ENCODE measurements around the gene UTS2B. TPM values are rescaled to one million over a fixed set of nuclear protein-coding genes. Genes with fewer than 3 reads are reported as not detected.
"Not testable (repeated sequence)": the region's sequence is repeated elsewhere in the genome, so short reads cannot be mapped to it uniquely, and the experiment has no call there.

Gene UTS2B
- total RNA-seq, 1 experiment from 2014 or later = 0.57 TPM

DNA sequence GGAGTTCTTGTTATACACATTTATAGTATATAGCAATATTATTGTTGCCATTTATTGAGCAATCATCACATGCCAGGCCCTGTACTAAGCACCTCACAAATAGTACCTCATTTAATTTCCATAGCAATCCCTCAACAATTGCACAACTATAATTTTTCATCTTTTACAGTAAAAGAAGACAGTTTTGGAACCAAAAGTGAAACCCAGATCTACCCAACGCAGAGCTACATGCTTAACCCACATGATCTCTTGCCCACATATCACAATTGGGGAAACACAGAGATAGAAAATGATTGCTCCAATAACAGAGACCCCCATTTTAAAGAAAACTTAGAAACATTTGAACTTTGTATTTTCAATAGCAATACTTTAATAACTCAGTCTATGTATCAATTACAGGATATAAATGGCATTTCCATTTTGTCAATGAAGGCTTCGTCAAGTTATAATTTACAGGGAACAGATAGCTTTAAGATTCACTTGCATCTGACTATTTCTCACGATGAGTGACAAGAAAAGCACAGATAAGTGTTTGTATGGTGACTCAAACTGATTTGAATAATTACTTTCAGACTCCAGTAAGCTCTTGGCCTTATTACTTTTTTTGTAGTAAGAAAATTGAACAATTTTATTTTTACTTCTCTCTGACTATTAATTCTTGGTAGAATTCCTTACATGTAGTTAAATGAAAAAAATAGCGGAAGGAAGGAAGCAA, 39.9 kb downstream of the UTS2B start:
- no peak for DNase-seq (ENCODE audit: extremely low read depth, low read depth)

DNA sequence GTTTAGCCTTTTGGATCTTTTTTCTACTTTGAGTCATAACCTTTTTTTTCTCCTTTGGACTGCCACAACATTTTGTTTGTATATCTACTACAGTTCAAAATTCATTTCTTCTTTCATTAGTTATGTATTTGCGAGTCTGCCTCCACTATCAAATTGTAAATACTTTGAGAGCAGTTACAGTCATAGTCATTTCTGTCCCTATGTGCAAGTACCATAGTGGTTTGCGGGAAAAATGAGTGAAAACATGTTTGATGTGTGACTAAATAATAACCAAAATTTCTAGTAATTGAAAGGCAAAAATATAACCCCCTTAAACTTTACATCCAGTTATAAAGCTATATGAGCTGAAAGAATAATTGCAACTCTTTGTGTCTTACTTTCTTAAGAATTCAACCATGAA, 46.9 kb downstream of the UTS2B start:
- DNase-seq (ENCODE audit: extremely low read depth, low read depth) = no peak

GRCh38 chr3:191282251-191283185, 47.8 kb downstream of the UTS2B start:
- DNase-seq (ENCODE audit: extremely low read depth, low read depth) = no peak

DNA sequence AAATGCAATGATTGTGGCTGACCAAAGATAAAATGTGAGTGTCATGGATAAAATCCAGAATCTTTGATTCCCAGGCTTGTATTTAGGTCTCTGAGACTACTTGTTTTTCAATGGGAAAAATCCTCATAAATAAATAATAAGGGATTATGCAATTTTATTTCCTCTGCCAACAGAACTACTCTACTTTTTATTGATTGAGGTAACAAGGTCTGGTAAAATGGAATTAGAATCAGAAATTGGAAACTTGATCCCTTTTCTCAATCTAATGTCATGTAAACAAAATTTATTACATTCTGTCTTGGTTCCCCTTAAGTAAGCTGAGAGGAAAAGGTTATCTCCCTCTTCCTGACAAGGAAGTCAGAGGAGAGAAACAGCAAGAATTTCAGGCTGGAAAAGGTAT, 49.4 kb downstream of the UTS2B start:
- DNase-seq (ENCODE audit: extremely low read depth, low read depth) = no peak

DNA sequence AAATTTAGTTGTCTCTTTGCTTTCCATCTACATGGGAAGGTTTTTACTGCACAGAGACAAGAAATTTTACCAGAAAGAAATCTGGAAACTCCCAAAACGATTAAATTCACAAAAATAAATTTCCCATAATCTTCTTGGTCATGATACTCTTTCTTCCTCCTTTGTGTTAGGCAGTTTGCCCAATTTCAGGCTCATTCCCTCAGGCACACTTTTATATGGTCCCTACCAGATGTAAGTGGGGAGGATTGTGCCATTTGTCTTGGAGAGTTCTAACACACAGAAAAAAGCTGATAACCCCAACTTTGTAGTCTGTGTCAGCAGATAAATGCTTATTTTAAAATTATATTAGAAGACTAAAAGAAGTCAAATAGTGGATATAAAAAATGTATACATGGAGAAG, 50.2 kb downstream of the UTS2B start:
- DNase-seq (ENCODE audit: extremely low read depth, low read depth) = no peak

- no peak for DNase-seq (ENCODE audit: extremely low read depth, low read depth)
Measured at GRCh38 chr3:191275751-191276150, 54.6 kb downstream of the UTS2B start.

DNA sequence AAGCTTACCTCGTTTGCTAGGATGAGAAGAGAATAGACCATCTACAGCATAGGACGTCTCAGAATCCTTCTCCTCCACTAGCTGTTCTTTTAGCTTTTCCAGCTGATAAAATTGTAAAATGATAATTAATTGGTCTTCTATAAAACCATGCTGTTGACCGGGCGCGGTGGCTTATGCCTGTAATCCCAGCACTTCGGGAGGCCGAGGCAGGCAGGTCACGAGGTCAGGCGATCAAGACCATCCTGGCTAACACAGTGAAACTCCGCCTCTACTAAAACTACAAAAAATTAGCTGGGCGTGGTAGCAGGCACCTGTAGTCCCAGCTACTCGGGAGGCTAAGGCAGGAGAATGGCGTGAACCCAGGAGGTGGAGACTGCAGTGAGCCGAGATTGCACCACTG, 55.1 kb downstream of the UTS2B start:
- DNase-seq (ENCODE audit: extremely low read depth, low read depth) = not testable (repeated sequence)

DNA sequence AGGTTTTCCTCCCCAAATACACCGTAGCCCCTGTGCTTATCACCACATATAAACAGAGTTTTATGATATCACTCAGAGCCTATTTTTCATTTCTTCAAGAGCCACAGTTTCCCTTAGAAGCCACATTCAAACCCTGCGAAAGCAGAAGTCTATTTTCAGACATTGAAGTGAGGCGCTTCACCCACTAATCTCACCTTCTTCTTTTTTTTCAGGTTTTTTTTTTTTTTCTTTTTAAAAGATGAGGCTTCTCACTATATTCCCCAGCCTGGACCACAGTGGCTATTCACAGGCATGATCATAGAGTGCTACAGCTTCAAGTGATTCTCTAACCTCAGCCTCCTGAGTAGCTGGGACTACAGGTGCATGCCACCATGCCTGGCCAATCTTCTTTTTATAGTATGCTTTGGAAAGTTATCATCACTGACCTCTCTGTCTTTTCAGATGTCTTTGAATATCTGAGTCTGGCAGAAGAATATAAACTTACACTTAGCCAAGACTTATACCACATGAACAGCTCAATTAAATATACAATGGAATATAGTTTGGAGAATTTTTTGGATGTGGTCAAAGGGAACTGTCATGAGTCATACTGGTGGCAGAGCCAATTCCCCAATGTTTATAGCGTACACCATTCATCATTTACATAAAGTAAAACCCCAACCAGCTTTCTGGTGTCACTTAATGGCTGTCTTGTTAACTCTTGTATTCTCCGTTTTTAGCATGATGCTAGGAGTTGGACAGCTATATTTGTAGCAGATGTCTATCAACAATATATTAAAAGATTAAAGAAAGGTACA, 60.8 kb downstream of the UTS2B start:
- DNase-seq (ENCODE audit: extremely low read depth, low read depth) = no peak

- DNase-seq (ENCODE audit: extremely low read depth, low read depth) = no peak
Measured at GRCh38 chr3:191268737-191269136, 61.6 kb downstream of the UTS2B start.

DNA sequence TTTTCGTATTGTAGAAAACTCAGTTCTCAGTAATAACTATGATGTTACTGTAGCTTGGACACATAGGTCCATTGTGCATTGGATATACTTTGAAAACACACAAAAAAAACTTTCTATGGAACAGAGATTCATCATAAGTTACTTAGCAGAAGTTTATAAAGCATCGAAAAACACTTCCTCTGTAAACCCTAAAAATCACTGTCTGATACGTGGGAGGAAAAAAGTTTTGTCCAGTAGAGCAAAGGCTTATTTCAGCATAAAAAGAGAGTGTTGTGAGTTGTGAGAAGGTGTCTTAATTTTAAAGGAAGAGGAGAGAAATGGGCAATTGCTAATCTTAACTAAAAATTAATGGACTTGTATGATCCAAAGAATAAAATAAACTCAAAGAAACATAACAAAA, 66.5 kb downstream of the UTS2B start:
- DNase-seq (ENCODE audit: extremely low read depth, low read depth) = no peak

- DNase-seq (ENCODE audit: extremely low read depth, low read depth) = no peak
Measured at GRCh38 chr3:191263365-191263764, 67.0 kb downstream of the UTS2B start.

DNA sequence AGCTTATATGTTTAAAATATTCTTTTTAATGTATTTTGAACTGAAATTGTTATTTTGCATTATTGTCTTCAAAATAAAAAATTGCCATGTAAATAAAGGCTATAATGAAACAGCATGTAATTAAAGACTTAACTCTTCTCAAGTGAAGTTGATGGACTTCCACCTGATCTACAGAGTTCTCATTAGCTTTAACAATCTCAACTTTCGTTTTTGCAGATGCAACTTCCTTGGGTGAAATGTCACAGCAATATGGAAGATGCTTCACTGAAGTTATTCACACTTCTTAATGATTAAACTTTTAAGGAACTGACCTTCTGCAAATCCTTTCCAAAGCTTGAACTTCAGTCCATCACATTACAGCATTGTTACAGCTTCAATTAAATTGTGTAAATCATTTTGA, 67.7 kb downstream of the UTS2B start:
- no peak for DNase-seq (ENCODE audit: extremely low read depth, low read depth)

GRCh38 chr3:191261304-191261638, 69.1 kb downstream of the UTS2B start:
- no peak for DNase-seq (ENCODE audit: extremely low read depth, low read depth)

DNA sequence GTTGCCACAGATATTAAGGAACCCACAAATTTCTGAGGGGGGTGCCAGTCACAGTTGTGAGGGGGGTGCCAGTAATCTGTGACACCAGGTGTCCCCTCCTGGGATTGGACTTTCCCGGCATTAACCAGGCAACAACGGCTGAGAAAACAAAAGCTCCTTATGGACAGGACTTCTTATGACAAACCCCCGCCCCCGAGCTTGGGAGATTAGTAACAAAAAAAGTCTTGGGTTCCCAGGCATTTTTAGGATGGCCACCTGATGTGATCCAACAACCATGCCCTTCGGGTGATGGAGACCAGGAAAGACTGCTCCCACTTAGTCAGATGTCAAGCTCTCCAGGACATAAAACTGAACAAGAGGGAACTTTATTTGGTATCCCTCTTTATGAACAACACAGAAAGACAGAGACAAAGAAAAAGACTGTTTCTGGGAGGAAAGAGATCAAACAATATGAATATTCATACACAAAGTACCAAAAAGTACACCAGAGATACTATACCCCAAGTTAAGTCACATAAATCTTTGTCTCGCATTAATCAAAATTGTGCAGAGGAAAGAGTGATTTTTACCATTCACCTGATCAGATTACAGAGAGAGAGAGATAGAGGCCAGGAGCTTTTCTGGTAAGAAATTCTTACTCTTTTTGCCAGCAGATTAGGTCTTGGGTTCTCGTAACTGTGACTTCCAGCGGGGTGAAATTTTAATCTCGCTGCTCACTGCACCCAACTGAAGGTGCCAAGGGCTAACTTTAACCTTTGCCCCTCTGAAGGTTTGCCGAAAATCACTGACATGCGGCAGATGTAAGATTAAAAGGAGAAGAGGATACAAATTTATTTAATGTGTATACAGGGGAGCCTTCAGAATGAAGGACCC, 69.7 kb downstream of the UTS2B start:
- DNase-seq (ENCODE audit: extremely low read depth, low read depth) = no peak

DNA sequence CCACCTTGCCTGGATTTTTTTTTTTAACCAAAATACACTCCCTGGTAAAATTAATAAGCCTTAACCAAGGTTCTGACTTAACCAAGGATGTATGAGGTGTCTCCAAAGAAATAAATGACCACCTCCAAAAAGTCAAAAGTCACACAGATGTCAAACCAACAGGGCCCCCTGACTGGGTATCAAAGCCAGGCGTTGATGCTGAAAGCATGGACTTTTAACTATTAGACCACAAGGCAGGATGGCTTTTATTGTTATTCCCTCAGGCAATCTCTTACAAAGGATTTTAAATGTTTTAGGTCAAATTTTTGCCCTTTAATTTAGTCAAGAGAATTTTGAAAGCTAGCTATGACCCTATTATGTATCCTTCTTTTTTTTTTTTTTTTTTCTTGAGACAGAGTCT, 70.8 kb downstream of the UTS2B start:
- no peak for DNase-seq (ENCODE audit: extremely low read depth, low read depth)

DNA sequence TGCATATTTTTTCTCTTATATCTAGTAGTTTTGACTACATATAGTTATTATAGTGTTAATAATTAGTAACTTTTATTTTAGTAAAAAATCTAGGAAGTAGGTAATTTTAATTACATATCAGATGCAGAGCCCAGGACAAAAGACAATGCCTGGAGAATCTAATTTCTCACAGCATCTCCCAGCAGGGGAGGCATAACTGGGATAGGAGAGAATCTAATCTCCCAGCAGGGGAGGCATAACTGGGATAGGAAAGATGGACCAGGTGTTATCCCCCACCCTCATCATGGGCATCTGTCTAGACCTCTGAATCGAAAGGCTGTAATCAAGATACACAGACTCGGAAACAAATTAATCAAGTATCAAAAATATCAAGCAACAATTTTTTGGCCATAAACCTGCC, 73.0 kb downstream of the UTS2B start:
- no peak for DNase-seq (ENCODE audit: extremely low read depth, low read depth)

DNA sequence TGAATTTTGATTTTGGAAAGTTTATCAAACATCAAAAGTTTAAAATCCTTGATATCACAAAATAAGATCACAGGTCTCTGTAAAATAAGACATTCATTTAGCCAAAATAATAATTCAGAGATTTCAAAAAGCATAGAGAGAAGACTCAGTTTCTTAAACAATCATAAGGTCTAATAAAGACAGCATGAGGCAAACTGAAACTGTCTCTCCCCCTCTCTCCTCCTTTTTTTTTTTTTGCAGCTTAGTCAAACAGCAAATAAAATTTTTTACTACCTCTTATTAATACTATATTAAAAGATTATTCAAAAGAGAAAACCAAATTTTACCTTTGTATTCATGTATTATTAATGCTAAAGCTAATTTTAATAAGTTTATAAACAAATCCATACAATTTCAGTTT, 73.9 kb downstream of the UTS2B start:
- DNase-seq (ENCODE audit: extremely low read depth, low read depth) = no peak

DNA sequence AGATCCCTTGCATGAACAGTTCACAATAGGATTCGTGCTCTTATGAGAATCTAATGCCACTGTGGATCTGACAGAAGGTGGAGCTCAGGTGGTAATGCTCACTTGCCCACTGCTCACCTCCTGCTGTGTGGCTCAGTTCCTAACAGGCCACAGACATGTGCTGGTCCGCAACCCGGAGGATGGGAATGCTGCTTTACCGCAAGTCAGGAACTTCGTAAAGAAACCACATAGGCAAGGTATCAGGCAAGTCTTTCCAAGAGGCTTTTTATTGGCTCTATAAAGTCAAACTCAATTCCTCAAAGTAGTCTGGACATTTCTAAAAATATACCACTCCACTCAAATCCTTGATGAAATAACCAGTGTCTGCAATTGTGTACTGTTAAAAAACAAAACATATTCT, 75.2 kb downstream of the UTS2B start:
- DNase-seq (ENCODE audit: extremely low read depth, low read depth) = no peak

DNA sequence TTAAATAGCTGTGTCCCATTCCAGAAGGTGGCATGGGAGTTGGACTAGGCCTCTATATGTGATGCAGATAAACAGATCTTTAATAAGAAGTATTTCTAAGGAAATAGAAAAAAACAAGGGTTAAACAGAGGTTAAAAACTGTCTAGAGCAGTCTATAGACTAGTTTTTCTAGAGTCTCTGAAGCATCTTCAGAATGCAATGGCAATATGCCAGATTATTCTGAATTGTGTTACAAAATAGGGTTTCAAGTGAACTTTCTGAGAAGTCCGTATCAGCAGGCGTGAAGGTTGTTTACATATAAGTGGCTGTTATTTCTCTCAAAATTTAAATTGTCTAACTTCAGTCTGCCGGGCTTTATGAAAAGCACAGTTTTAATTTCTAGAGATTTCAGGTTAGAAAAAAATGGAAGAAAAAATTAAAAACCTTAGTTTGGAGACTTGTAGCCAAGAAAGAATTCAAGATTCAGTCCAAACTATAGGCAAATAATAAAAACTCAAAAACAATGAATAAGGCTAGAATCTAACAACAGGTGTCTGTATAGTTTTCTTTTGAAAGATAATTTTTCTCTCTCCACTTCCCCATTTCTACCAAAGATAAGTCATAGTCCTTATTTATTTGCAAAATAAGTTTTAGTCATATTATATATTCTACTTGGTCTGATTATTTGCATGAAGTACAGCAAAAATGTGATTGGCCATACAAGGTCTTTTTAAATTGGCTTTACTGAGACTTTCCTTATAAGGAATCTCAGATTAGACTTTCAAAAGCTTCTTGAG, 76.0 kb downstream of the UTS2B start:
- no peak for DNase-seq (ENCODE audit: extremely low read depth, low read depth)
